GM19193 (cell line): ENCODE data around the gene ALDH1A3.

Experiments used
- POLR2A ChIP-seq: IDR thresholded peaks from 4 replicates; pipeline ENCODE4 v1.6.1; 2011; ENCODE audit not compliant: insufficient read depth, insufficient read length; ENCODE audit errors: extremely low read depth

ALDH1A3 gene

DNA sequence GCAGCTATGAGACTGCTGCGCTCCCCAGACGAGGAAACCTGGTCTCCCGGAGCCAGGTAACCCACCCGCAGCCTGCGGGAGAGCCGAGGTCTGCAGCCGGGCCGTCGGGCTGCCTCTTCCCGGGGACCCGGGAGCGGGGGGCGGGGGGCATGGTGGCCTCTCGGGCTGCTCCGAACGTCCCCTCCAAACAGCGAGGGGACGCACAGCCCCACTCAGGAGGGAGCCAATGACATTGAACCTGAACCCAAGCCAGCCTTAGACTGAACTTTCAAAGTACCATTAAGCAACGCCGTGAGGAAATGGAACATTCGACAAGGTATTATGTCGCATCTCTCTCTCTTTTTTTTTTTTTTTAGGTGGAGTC, 29.8 kb upstream of the ALDH1A3 start:
- TF ChIP-seq POLR2A = no peak

DNA sequence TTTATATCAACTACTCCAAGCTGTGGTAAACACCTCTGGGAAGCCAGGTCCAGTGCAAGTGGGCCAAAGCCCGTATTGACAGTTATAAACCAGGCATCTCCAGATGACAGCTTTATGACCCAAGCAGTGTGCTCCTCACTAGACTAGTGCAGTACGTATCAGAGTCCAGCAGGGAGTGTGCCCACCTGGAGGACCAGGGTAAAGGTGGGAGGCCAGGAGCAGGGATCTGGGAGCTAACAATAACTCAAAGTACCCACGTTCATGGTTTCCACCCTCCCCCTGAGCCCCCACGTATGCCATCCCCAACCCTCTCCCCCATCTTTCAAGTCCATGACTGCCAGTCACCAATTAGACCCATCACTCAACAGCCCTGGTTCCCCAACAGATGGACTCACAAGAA, 27.0 kb upstream of the ALDH1A3 start:
- TF ChIP-seq POLR2A = no peak

DNA sequence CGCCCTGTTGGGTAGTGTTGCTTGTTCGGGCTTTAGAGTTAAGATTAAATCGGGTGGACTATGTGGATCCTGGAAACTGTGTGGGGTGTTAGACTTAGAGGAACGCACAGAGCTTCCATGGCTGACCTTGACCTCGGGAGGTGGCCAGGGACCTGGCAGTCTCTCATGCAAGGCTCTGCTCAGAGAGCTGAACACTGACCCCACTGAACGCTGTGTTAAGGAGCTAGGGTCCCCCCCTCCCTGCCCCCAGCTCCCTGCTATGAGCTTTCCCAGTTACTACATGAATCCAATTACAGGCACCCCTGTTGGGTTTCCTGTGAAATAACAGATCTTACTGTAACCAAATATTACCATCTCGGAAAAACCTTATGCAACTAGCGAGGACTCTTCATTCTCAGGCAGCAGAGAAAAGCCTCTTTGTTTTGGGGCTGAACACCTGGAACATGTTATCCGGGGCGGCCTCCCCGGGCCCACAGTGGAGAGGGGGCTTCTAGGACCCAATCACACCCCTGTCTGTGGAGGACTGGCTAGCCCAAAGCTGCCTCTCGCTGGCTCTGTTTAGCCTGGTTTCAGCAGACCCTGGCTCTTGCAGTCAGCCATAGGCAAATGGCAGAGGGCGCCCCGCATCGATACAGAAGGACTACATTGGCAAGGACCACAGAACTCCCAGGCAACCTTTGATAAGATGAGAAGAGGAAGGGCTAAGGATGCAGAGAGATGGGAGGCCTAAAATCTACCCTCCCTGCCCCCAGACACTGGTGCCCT, 25.8 kb upstream of the ALDH1A3 start:
- no peak for TF ChIP-seq POLR2A

DNA sequence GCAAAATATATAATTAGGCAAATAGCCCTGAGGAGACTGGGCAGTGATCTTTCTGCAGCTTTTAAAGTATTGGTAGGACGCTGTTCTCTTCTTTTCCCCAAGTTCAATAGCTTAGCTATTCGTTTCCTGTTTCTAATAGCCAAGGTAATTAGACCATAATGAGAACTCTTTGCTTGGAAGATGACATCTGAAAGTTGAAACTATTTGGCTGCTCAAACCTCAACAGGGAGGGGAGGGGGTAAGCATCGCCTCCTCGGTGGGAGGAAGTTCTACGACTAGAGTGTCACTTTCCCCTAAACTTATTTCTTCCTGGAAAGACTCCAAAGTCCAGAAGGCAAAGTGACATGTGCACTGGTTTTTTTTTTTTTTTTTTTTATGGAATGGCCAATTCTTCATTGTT, 22.8 kb upstream of the ALDH1A3 start:
- TF ChIP-seq POLR2A = no peak

DNA sequence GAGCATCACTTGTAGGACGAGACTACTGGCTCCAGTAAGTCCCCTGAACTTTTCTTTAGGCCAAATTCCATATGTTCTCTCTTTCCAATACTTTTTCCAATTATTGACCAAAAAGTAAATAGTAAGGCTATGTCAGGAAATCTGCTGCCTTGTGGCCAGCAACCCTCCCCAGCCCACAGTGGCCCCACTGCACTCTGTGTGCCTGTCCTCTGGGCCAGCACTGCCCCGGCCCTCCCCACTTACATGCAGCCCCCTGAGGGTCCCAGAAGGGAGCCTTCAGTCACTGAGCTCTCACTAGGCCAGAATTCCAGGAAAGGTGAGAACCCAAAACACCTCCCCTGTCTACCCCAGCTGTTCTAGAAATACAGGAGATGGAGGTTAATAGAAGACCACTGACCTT, 21.3 kb upstream of the ALDH1A3 start:
- no peak for TF ChIP-seq POLR2A

DNA sequence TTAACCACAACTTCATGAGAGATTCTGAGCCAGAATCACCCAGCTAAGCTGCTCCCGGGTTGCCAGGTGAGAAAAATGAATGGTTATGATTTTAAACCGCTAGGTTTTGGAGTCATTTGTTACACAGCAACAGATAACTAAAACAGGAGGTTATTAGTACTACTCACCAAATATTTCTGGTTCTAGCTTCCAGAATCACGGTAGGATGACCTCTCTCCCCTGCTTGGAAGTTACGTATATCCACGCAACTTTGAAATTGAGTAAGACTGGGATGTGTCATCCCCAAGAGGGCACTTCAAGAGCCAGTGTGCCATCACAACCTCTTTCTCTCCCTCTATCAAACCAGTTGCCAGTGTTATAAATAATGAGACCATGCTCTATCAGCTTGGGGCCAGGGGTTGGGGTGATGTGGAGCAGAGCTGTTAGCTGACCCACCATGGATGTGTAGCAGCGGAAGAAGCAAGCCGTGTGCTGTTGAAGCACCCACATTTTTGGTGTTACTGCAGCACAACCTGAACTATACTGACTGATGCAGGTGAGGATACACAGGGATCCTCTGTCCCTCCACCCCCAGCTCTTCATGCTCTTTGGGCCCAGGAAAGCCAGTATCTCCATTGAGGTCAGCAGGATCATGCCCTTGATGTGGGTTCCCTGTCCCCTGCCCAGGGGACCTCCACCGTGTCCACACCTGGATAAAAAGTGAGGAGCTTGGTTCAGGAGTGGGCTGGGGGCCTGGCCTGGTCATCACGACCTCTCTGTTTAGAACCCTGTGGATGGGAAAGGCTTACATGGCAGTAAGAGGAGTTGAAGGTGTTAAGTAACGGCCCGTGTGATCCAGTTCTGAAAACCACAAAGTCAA, 19.4 kb upstream of the ALDH1A3 start:
- no peak for TF ChIP-seq POLR2A

DNA sequence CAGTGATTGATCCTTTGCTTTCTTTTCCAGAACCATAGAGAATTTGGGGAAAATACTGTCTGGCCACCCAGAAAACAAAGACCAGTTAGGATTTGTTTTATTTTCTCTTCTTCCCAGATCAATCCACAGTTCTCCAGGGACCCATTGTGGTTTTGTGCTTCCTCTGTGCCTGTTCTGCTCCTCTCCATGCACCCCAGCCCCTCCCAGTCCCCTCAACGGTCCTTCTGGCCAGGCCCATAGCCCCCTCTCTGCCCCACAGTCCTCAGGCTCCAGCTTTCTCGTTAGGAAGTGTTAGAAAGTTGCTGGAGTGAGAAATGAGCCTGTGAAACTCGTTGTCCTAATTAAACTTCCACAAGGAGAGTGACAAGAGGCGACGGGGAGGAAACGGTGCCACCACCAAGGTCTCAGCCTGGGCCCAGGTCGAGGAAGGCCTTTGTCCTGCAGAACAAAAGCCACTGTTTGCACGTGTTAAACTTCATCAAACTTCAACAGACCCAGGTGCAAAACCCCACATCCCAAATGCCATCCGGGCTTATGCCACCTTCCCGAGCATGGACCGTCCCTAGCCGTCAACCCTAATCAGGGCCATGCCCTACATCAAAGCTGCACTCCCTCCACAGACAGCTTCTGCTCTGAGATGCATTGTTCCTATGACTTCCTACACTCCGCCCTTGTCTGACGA, 18.7 kb upstream of the ALDH1A3 start:
- no peak for TF ChIP-seq POLR2A

DNA sequence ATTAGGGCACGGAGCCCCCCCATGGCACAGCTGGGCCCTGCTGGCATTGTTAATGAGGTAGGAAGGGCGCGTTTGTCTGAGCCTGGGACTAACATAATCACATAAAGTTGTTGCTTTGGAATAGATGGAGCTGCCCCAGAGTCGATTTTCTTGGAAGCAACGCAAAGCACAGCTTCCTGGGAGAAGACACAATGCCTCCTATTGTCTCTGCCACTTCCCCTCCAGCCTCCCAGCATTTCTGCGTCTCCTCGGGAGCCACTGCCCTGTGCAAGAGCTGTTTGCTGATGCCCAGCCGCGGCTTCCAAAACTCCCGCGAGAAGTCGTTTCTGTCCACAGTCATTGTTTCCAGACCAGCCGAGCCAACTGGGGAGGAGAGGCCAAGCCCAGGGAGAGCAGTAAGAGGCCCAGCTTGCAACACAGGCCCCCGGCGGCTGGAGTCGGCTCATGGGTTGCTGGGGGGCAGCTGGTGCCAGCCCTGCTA, 18.1 kb upstream of the ALDH1A3 start:
- TF ChIP-seq POLR2A = no peak

DNA sequence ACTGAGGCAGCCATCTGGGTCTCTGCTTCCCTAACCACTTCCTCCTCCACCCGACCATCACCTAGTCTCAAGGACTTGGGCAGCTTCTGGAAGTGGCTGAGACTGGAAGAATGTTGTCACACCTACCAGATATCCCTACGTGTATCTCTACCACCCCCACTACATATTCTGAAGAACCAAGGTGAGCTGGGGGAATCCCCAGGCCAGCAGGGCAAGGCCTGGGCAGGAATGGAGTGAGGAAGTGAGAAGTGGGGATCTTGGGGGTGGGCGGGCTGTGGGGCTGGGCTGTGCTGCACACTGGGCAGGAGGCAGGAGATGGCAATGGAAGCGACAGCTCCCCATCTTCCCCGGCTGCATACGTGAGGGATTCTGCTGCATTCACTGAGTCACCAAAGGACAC, 17.5 kb upstream of the ALDH1A3 start:
- no peak for TF ChIP-seq POLR2A

DNA sequence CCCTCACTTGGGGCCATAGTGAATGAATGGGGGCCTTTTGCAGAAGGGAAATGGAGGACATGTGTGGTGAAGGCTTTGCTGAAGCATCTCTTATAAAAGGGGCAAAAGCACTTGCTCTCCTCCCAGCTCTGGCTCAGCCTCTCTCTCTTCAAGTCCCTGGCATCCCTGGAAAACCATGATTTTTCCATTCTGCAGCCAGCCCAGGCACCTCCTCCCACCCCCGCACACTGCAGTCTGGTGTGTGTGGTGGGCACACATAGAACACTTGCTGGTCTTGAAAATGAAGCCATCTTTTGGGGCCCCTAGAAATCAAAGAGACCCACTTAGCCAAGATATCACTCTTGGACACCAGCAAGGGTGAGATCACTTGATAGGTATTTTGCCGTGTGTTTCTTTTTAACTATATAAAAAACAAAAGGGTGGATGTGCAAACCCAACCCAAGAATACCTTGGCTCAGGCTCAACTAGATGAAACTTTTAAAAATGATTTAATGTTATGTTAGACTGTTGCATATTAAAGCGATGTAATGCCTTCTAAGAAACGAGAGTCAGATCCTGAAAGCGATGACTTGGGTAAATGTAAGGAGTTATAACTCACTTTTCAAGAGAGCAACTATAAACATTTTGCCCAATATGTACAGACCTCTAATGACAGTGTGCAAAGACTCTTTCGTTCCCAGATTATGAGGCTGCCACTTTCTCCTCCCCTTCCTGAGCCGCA, 16.4 kb upstream of the ALDH1A3 start:
- no peak for TF ChIP-seq POLR2A

DNA sequence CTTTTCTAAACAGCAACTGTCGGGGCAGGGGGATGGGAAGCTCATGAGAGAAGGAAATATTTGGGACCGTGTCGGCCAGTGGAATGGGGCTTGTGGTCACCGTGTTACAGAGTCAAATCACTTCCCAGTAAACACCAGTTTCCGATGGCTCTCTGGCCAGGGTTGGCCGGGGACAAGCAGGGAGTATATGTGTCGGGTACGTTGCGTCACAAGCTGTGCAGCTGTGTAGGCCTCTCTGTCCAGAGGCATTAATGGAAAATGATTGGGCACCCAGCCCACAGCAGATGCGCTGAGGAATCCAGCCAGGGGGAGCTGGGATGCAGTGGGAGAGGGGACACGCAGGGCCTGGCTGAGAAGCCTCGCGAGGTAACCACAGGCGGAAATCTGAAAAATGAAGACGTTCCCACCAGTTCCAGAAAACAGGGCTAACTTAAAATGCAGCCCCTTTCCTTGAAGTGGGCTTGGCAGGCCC, 15.8 kb upstream of the ALDH1A3 start:
- TF ChIP-seq POLR2A = no peak

DNA sequence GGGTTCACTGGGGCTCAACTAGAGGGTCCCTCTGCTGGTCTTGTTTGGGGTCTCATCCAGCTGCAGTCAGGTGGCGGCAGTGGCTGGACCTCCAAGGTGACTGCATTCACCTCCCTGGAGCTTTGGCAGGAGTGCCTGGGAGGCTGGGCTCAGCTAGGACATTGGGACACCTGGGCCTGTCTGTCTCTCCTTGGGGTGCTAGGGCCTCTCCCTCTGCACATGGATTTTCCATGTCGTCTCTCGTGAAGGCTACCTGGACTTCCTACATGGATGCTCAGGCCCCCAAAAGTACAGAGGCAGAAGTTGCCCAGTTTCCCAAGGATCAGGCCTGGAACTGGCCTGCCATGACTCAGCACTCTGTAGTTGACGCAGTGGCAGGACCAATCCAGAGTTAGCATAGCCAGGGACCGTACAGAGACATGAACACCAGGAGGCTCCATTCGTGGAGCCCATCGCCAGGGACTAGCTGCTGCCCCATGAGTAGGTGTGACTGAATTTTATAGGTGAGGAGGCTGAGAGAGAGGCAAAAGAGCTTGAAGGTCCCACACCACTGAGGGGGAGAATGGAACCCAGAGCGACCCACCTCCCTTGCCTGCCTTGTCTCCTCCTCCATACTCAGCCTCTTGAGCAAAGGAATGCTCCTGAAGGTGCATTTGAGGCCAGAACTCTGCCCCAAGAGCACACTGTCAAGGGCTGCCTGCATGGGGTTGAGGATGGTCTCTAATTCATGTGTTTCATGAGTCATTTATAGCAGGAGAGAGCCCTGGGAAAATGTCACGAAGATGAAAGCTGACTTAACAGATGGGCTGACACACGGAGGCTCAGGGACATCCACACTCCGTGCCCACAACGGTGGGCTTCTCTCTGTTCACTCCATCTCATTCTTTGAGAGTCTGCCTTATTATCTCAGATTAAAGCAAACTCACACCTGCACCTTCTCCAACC, 13.0 kb upstream of the ALDH1A3 start:
- TF ChIP-seq POLR2A = no peak

DNA sequence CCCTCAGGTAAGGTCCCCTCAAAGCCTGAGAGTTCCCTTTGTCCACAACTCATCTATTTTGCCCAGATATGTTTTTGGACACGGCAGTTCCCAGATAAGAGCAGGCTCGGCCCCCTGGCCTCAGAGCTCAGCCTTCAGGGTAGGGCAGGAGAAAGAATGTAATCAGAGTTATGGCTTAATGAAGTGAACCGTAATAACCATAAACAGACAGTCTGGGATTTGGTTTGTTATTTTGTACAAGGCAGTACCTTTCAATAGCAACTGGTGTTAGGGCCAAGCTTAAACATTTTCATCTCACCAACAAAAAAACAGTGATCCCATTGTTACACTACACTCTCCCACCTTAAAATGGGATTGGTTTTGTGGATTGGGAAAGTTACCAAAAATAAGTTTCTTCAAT, 12.2 kb upstream of the ALDH1A3 start:
- no peak for TF ChIP-seq POLR2A
